Adrenal gland (tissue), 12 donors: ENCODE data around the gene SUSD6. TPM values are rescaled to one million over a fixed set of nuclear protein-coding genes. Genes with fewer than 3 reads are reported as not detected.

Source experiments
- DNase-seq, 7 donors: peaks; one replicate each; pipeline ENCODE4 v3.0.0-alpha.2; 2019 to 2020
- H3K27ac ChIP-seq, 5 donors: fragments of 200-600 bp; sonication (generic) in 4 of 5; 1 replicate in 3 of 5; 2 replicates in 2 of 5; pipeline versions ENCODE4 v1.5.1 to v1.8.0; 2016 to 2020; ENCODE audit warnings: mild to moderate bottlenecking in 1 of 5
- H3K27me3 ChIP-seq: fragments of 200-600 bp; 2 replicates; pipeline ENCODE4 v1.8.0; 2021
- H3K36me3 ChIP-seq, 2 donors: fragments of 200-600 bp; replicated peaks in 1 of 2; 1 replicate in 1 of 2; 2 replicates in 1 of 2; pipeline versions ENCODE4 v1.5.1 to v1.8.0; 2018 to 2022
- H3K4me1 ChIP-seq, 2 donors: fragments of 200-600 bp; replicated peaks in 1 of 2; 1 replicate in 1 of 2; 2 replicates in 1 of 2; pipeline versions ENCODE4 v1.5.1 to v1.8.0; 2018 to 2021
- H3K4me3 ChIP-seq, 4 donors: fragments of 200-600 bp; sonication (generic) in 3 of 4; one replicate each; pipeline ENCODE4 v1.5.1; 2016 to 2018
- H3K9me3 ChIP-seq, 3 donors: fragments of 200-600 bp; sonication (generic) in 1 of 3; replicated peaks in 1 of 3; 1 replicate in 2 of 3; 2 replicates in 1 of 3; pipeline versions ENCODE4 v1.5.1 to v1.8.0; 2016 to 2021
- POLR2A ChIP-seq, 2 donors: fragments of 450-650 bp; IDR thresholded peaks; one replicate each; pipeline ENCODE4 v1.6.1; 2017; ENCODE audit warnings: antibody characterized with exemption in 2 of 2, mild to moderate bottlenecking in 2 of 2, moderate library complexity in 1 of 2
- WGBS, 4 donors: extraction: QIAGEN DNeasy Blood & Tissue Kit in 2 of 4; methylation state at CpG; one replicate each; pipeline versions ENCODE4 v1.1.5 to v1.1.7; 2013 to 2017; 5-methylcytosine and 5-hydroxymethylcytosine counted together
- intact Hi-C, 2 donors: fragments of 100-400 bp; cut with DNase I; formaldehyde crosslinking; loops; one replicate each; pipeline versions ENCODE4 v1.14.1 to v1.15.0; 2022 to 2023
- polyA plus RNA-seq, 3 donors: library from polyadenylated mRNA; stranded (reverse); fragments of 200-250 nt in 2 of 3; fragments of 350-450 nt in 1 of 3; fragmentation: Illumina TruSeq in 1 of 3; extraction: RNeasy Lipid Tissue Mini Kit (QIAGEN cat#74804) in 1 of 3; gene quantifications; one replicate each; pipeline ENCODE4 v1.2.3, GENCODE V29; 2013 to 2014
- total RNA-seq, 9 donors: library from RNA; depleted of rRNA in 4 of 9; stranded (reverse); fragments of >200 nt in 4 of 9; fragments of 120-200 nt in 1 of 9; fragmentation: NEBNext Ultra II Directional in 1 of 9; extraction: Animal tissue kit (Norgen Biotek cat#: 25700) in 1 of 9; gene quantifications; one replicate each; pipeline versions ENCODE4 v1.1.0 to v1.2.4, GENCODE V29; 2013 to 2023
- TF ChIP-seq, protein P1 (sequence below), 6 experiments: fragments of 450-650 bp in 4 of 6; fragments of 200-600 bp in 2 of 6; sonication (generic) in 1 of 6; IDR thresholded peaks; 1 replicate in 5 of 6; 2 replicates in 1 of 6; pipeline versions ENCODE4 v1.5.1 to v1.8.0; 2016 to 2021; ENCODE audit warnings: antibody characterized with exemption in 6 of 6, mild to moderate bottlenecking in 2 of 6, moderate library complexity in 1 of 6
- donor health status: healthy with polysubstance abuse.
- donor health status: Bipolar disorder and iron deficiency.
- donor health status: DM: yes; HTN: yes; CAD: no.
- donor health status: DM: no; HTN: no; CAD: no.
- donor health status: DM: no; HTN: no; CAD: no.
- donor health status: DM: yes; HTN: yes; CAD: no.

The SUSD6 gene
- total and polyA plus RNA-seq, 12 donors = 7.8 to 75.5 (median 41.0) TPM

DNA sequence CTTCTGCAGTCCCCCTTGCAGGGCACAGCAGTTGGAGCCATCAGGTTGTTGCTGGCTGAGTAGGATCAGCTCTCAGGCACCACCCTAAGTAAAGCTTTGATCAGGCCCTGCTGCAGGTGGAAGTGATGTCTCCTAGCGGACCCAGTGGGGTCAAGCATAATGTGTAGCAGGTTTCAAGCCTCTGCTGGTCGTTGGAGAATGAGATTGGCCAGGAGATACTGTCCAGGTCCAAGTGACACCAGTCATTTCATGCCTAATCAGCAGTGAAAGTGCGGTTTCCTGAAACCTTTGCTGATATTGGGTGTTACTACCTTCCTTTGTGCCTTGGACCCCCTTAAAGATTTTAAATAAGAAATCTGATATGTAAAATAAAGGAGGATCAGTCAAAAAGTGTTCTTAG lies 72.6 kb downstream of the SUSD6 start:
- H3K27ac ChIP-seq = peak overlapping the region in 2 of 5 donors; percentile 62 to 64
- no peaks in the 10 kb centered on the region for H3K27me3 ChIP-seq
- no peaks in the 10 kb centered on the region for H3K9me3 ChIP-seq
- H3K4me1 ChIP-seq = peaks cover 37 to 80% of the 10 kb centered on the region in 2 donors
- H3K36me3 ChIP-seq = no peaks in the 10 kb centered on the region
- H3K4me3 ChIP-seq = no peak overlapping the region
- peak in 1 of 7 donors; percentile 50 for DNase-seq
- intact Hi-C loops = no loop called here
- TF ChIP-seq POLR2A (IDR thresholded peaks at IDR 0.05) = no peak
- TF ChIP-seq, protein P1, sequence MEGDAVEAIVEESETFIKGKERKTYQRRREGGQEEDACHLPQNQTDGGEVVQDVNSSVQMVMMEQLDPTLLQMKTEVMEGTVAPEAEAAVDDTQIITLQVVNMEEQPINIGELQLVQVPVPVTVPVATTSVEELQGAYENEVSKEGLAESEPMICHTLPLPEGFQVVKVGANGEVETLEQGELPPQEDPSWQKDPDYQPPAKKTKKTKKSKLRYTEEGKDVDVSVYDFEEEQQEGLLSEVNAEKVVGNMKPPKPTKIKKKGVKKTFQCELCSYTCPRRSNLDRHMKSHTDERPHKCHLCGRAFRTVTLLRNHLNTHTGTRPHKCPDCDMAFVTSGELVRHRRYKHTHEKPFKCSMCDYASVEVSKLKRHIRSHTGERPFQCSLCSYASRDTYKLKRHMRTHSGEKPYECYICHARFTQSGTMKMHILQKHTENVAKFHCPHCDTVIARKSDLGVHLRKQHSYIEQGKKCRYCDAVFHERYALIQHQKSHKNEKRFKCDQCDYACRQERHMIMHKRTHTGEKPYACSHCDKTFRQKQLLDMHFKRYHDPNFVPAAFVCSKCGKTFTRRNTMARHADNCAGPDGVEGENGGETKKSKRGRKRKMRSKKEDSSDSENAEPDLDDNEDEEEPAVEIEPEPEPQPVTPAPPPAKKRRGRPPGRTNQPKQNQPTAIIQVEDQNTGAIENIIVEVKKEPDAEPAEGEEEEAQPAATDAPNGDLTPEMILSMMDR (IDR thresholded peaks at IDR 0.05) = no peak
- WGBS, 4 donors = 65 to 82% (median 75%) methylated on average over 2 to 3 of the region's 3 CpGs

DNA sequence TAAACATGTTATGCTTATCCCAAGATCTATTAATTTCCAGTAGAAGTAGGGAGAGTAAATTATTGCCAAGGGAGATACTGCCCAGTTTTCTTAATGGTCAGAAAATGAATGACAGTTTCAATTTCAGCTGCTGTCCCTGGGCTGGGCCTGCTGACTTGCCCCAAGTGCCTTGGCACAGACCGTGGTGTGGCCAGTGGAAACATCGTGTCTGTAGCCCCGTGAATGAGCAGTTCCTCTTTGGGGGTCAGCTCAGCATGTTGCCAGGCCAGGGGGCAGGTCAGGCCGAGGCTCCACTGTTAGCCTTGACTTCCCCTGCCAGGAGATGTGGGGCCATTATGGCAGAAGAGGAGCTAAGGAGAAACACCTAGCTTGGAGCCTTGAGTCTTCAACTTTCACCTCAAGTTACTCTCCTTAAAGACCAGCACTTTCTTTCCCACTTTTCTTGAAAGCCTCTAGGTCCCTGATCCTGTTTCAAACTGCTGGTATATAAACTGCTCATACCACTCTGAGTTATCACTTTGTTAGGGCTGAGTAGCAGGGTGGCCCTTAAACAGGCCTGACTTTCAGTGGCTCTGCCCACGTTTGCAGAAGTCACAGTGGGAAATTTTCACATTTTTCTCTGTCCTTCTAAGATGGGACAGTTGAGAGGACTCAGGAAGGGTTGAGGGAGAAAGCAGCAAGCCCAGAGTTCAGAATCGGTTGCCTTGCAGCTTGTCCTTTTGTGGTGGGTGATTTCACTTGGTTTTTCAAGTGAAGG lies 73.2 kb downstream of the SUSD6 start:
- Histone ChIP-seq H3K9me3 (no peaks in the 10 kb centered on the region), H3K27me3 (no peaks in the 10 kb centered on the region), H3K36me3 (no peaks in the 10 kb centered on the region), H3K4me1 (peaks cover 42 to 87% of the 10 kb centered on the region in 2 donors), H3K4me3 (no peak overlapping the region), H3K27ac (peak overlapping the region in 3 of 5 donors; percentile 17 to 64 (median 62))
- intact Hi-C loops = no loop called here
- 46 to 65% (median 52%) methylated on average over 4 to 6 of the region's 6 CpGs for WGBS, 4 donors
- no peak for TF ChIP-seq POLR2A (IDR thresholded peaks at IDR 0.05)
- TF ChIP-seq, protein P1 (IDR thresholded peaks at IDR 0.05) = no peak
- peak in 5 of 7 donors; percentile 52 to 73 (median 63) for DNase-seq

DNA sequence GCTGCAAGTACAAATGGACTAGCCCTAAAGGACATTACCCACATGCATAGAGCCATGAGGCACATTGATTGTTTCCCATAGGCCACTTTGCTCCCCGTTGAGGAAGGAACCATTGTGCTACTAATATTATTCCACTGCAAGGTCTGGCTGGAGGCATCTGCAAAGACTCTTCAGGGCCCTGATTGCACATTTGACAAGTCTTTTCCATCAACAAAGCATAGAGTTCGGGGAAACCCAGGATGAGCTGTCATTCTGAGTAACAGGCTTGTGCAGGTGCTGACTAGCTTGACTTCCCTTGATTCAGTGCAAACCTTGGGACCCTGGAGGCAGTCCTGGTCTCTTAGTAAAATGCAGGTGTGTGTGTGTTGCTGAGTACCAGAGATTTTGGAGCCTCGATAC lies 73.8 kb downstream of the SUSD6 start:
- DNase-seq = peak in 1 of 7 donors; percentile 46
- H3K9me3 ChIP-seq = no peaks in the 10 kb centered on the region
- no peaks in the 10 kb centered on the region for H3K27me3 ChIP-seq
- intact Hi-C loops = no loop called here
- TF ChIP-seq, protein P1 (IDR thresholded peaks at IDR 0.05) = no peak
- no peak for TF ChIP-seq POLR2A (IDR thresholded peaks at IDR 0.05)
- WGBS, 4 donors = 67 to 77% (median 73%) methylated on average over 3 of the region's 3 CpGs
- no peaks in the 10 kb centered on the region for H3K36me3 ChIP-seq
- H3K27ac ChIP-seq = peak overlapping the region in 3 of 5 donors; percentile 17 to 64 (median 62)
- no peak overlapping the region for H3K4me3 ChIP-seq
- peaks cover 42 to 90% of the 10 kb centered on the region in 2 donors for H3K4me1 ChIP-seq

DNA sequence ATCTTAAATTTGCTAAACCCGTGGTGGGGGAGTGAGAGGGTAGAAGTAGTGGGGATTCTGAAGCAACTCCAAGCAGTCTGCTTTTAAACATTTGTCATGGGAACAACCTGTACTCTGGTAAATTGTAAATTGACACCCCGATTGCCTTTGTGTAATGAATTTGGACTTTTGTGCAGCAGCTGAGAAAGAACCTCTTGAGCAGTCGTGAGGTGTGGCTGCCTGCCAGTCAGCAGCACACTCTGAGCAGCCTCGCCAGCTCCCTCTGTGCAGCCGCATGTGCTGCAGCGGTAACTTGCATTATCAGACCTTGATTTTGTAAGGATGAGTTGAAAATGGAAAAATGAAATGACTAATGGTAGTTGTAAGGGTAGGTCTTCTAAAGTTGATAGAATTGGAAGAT lies 74.3 kb downstream of the SUSD6 start:
- no peaks in the 10 kb centered on the region for H3K9me3 ChIP-seq
- H3K4me3 ChIP-seq = no peak overlapping the region
- H3K27ac ChIP-seq = peak overlapping the region in 2 of 5 donors; percentile 62 to 64
- intact Hi-C loops = no loop called here
- 11 to 26% (median 25%) methylated on average over 6 of the region's 6 CpGs for WGBS, 4 donors
- no peaks in the 10 kb centered on the region for H3K27me3 ChIP-seq
- no peak for TF ChIP-seq POLR2A (IDR thresholded peaks at IDR 0.05)
- TF ChIP-seq, protein P1 (IDR thresholded peaks at IDR 0.05) = no peak
- DNase-seq = peak; percentile 63 to 89 (median 79)
- H3K4me1 ChIP-seq = peaks cover 40 to 86% of the 10 kb centered on the region in 2 donors
- no peaks in the 10 kb centered on the region for H3K36me3 ChIP-seq
